Brain pericyte (primary cell): Measurements from ENCODE around the gene METAP1.
"Not testable (repeated sequence)": the region's sequence is repeated elsewhere in the genome, so short reads cannot be mapped to it uniquely, and the experiment has no call there.

ENCODE experiments used
- DNase-seq: peaks from one replicate; pipeline ENCODE4 v3.0.0-alpha.2; 2012; ENCODE audit warnings: low read depth, low spot score

METAP1 gene

DNA sequence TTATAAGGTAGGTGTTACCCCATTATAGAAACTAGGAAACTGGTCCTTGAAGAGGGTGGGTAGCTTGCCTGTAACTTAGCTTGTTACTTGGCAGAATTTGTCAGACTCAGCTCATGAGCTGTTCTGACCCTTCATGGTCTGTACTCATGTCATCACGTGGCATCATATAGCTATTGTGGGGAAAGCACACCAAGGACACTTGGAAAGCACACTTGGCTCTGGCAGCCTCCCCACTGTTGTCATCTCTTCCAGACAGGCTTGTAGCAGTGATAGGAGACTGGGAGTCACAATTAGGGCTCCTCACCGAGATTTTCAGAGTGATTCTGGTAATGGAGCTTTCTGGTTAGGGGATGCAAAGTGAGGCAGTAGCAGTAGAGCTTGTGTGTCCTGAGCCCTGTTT lies 62.7 kb downstream of the METAP1 start:
- DNase-seq: no peak

DNA sequence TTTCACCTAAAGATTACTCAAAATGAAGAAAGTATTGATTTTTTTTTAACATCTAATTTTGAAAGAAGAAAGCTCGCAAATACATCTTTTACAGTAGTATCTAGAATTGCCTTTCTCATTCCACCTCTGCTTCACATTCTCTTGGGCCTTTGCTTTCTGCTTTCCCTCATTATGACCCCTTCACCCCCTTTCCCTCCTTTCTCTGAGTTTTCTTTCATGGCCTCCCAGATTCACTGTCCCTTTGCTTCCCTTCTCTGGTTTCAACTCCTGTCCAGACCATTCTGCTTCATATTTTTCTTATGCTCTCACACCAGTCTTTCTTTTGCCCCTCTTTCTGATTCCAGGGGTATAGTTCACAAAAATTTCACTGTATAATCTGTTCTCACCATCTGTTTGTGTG lies 64.0 kb downstream of the METAP1 start:
- DNase-seq: no peak

DNA sequence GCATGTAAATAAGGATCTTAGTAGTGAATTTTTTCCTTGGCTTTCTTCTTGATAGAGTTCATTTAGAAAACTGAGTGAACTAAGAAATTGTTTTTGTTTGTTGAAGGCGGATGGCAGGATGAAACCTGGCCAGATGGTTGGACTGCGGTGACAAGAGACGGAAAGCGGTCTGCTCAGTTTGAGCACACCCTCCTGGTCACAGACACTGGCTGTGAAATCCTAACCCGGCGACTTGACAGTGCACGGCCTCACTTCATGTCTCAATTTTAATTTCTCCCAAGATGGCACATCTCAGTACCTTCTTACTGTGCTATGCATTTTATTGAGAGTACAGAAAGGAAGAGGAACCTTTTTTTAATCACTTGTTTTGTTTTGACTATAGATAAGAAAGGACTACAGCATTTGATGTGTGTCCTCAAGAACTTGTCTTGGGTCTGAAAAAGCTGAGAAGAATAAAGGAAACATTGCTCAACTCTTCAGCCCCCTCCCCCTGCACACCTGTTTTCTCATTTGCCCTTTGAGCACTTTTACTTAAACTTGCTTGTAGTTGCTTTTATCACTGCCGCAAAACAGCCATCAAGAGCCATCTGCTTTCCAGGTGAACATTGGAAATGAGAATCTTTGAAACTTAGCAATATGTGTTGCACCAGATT lies 65.7 kb downstream of the METAP1 start:
- DNase-seq: no peak

DNA sequence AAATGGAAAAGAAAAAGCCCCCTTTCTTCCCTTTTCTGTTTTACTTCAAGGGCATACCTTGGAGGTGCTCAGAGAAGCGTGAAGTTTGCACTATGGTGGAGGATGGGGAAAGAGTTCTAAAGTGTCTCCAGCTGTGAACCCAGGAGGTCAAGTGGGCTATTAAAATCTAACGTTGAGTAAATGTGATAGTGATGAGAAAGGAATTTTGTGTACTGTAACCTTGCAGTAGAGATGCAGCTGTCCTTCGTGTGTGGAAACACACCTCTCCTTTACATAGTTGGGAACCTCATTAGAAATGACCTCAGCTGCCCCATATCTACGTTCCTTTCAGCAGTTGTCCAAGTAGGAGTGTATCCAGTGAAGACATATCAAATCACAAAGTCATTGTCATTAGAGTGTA lies 66.6 kb downstream of the METAP1 start:
- no peak for DNase-seq

DNA sequence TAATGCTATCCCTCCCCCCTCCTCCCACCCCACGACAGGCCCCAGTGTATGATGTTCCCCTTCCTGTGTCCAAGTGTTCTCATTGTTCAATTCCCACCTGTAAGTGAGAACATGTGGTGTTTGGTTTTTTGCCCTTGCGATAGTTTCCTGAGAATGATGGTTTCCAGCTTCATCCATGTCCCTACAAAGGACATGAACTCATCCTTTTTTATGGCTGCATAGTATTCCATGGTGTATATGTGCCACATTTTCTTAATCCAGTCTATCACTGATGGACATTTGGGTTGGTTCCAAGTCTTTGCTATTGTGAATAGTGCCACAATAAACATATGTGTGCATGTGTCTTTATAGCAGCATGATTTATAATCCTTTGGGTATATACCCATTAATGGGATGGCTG lies 70.0 kb downstream of the METAP1 start:
- DNase-seq: not testable (repeated sequence)

DNA sequence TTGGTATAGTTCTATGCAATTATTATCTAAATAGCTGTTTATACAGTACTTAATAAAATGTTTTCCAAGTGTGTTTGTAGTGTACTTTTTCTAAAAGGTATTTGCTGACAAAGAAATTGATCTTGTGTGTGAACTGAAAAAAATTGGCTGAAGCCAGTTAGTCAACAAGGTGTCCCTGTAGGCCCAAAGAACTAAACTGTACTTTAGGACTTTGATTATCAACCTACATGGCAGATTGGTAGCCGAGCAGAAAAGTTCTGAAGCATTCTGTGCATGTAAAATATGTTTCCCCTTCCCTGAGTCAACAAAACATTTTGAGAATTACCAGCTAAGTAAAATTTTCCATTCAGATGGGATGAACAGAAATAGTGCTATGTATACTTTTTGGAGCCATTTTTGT lies 72.1 kb downstream of the METAP1 start:
- DNase-seq: no peak

DNA sequence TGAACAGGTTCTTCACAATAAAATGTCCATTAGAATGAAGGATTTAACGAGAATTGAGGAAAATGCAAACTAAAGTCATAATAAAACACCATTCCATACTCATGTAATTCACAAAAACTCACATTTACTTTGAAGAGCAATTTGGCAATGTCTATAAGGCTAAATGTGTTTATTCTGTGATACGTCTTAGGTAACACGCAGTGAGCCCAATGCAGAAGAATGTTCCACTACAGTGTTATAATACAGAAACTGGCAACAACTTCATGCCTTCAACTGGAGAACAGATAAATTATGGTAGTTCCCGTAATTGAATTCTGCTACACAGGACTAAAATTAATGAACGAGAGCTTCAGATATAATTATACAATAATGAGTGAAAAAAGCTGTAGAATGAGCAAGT lies 75.6 kb downstream of the METAP1 start:
- DNase-seq: no peak

DNA sequence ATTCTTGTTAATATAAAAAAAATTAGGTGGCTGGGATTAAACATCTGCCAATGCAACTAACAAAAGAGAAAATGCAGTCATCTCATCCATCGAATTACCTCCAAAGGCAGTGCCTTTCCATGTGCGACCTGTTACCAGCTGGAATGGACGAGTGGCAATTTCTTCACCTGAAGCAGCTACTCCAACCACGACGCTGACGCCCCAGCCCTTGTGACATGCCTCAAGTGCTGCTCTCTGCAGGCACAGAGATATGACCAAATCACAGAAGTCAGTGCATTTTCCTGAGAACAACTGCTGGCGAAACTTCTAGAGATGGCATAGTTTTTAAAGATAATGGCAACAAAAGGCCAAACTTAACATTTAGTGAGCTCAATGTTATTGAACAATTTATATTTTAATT lies 79.3 kb downstream of the METAP1 start:
- no peak for DNase-seq

DNA sequence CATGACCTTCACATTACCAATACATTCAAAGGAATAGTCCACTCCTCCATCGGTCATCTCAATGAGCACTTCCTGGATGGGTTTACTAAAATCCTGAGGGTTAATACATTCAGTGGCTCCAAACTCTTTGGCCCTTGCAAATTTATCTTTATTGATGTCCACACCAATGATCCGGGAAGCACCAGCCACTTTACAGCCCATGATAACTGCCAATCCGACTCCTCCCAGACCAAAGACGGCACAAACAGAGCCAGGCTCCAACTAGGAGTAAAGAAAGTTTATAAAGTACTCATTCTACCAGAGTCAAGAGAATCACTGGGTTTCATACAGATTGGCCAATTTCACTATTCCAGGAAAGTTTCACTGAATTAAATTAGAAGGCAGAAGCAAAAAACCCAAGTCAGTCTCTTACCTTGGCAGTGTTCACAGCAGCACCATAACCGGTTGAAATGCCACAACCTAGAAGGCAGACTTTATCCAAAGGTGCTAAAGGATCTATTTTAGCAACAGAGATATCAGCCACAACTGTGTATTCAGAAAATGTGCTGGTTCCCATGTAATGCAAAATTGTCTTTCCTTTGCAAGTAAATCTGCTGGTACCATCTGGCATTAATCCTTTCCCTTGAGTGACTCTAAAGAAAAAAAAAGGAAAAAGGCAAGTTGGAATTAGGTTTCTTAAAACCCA lies 80.9 kb downstream of the METAP1 start:
- no peak for DNase-seq

DNA sequence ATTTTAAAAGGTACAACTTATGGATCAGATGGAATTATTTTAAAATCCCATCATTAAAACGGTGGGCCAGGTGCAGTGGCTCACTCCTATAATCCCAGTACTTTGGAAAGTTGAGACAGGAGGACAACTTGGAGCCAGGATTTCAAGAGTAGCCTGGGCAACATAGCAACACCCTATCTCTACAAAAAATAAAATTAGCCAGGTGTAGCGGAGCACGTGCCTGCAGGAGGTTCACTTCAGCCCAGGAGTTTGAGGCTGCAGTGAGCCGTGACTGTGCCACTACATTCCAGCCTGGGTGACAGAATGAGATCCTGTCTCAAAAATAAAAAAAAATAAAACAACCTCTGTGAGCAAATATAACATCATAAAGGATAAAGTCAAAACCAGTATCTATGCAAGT lies 81.7 kb downstream of the METAP1 start:
- DNase-seq: no peak

DNA sequence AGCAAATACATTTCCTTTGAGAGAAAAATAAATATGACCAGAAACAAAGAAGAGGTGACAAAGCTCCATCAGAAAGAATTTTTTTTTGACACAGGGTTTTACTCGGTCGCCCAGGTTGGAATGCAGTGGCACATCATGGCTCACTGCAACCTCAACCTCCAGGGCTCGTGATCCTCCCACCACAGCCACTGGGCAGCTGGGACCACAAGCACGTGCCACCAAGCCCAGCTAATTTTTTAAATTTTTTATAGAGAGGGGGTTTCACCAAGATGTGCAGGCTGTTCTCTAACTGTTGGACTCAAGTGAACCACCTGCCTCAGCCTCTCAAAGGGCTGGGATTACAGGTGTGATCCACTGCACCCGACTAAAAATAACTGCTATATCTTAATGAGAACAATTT lies 82.8 kb downstream of the METAP1 start:
- DNase-seq: no peak

DNA sequence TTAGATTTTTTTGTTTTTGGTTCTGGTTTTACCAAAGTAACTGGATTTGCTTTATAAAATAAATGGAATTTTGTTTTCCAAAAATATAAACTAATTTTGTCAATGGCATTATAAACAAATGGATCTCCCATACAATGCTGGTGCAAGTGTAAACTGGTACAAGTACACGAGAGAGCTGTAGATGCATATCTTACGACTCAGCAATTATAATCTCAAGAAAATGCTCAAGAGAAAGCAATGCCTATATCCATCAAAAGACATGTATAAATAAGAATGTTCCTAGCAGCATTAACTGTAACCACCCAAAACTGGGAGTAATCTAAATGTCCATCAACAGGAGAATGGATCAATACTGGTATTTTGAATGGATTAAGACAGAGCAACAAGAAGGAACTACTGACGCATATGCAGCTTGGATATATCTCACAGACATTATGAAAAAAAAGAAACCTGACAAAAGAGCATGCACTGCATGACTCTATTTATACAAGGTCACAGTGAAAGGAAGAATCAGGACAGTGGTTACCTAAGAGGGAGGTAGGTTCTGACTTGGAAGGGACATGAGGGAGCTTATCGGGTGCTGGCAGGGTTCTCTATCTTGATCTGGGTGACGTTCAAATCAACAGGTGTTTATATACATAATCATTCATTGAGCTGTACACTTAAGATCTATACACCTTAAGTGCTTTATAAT lies 83.6 kb downstream of the METAP1 start:
- no peak for DNase-seq

DNA sequence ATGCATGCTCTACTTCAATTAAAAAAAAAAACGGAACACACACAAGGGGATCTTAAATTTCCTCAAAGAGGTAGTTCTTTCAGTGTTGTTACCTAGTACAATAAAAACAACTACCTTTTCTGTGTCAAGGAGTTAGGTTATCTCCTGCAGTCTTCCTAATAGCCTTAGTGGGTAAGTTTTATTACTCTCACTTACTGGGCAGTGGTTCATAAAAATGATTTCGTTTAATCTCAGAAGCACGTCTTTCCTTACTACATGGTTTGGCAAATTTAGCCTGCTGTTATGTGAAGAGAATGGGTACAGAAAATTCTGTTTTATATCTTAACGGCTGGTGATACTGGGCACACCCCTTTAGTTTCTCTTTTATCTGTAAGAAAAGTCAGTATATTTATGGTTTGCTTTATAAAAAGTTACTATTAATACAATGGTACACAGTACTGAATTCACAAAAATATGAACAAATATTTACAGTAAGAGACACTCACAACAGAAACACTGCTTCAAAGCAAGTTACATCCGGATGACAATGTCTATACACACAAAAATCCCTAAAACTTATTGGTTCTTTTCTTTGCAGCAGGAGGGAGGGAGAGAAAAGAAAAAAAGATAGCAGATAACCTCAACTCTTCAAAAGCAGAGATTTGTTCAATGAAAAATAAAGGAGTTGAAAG lies 84.2 kb downstream of the METAP1 start:
- DNase-seq: no peak

DNA sequence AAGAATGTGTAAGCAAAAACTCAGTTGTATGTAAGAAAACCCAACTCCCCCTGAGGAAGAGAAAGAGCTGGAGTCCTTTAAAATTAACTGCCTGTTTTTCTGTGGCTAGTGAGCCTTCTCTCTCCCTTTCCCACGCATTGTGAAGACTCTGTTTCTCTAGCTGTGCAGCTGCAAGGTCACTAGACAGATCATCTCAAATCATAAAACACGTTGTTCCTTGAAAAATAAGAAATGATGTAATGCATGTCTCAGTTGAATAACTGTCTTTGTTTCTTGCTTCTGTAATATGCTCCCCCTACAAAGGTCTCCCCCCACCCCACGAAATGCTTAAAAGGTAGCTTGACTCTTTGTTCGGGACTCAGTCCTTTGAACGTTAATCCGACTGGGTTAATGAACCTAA lies 85.3 kb downstream of the METAP1 start:
- not testable (repeated sequence) for DNase-seq

DNA sequence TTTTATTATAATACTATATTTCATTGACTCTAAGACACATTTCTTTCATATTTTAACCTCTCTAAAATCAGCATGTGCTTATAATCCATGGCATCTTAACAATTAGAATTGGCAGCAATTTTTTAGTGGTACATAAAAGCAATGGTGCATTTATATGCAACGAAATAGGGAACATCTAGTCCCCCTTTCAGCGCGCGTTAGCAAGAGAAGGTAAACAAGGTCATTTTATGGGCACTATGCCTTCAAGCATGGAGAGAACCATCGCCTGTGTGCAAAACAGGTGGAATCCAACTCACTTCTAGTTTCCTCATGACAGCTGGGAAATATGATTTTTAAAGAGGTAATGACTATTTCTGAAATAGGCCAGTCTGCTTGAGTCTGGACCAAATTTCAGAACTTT lies 86.7 kb downstream of the METAP1 start:
- DNase-seq: no peak

DNA sequence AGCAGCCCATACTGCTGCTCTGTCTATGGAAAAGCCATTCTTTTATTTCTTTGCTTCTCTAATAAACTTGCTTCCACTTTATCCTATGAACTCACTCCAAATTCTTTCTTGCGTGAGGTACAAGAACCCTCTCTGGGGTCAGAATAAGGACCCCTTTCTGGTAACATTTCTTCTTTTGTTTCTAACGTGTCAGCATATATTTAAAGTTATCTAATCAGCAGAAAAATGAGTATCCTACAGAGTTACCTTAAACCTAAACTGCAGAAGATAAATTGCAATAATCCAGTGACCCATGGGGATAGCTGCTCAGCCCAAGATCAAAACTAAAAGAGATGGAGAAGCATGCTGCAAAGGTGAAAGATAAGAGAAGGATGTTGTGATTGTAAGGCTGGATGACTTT lies 89.1 kb downstream of the METAP1 start:
- DNase-seq: no peak

DNA sequence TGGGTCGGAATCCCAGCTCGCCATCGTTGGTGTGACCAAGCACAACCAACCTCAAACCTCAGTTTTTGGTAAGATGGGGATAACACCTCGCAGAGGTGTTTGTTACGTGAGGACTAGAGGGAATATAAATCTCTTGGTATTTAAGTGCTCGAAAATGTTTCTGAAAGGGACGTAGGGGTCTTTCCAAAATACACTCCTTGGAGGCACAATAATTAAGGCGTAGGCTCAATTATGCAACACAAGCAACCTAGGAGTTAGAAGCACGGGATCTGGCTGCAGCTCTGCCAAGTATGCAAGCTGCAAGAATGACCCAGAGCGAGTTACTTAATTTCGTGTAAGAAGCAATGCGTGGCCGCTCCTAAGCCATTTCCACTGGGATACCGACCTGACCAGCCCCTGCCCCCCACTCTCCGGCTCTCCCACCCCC lies 92.5 kb downstream of the METAP1 start:
- peak; percentile 6 for DNase-seq

DNA sequence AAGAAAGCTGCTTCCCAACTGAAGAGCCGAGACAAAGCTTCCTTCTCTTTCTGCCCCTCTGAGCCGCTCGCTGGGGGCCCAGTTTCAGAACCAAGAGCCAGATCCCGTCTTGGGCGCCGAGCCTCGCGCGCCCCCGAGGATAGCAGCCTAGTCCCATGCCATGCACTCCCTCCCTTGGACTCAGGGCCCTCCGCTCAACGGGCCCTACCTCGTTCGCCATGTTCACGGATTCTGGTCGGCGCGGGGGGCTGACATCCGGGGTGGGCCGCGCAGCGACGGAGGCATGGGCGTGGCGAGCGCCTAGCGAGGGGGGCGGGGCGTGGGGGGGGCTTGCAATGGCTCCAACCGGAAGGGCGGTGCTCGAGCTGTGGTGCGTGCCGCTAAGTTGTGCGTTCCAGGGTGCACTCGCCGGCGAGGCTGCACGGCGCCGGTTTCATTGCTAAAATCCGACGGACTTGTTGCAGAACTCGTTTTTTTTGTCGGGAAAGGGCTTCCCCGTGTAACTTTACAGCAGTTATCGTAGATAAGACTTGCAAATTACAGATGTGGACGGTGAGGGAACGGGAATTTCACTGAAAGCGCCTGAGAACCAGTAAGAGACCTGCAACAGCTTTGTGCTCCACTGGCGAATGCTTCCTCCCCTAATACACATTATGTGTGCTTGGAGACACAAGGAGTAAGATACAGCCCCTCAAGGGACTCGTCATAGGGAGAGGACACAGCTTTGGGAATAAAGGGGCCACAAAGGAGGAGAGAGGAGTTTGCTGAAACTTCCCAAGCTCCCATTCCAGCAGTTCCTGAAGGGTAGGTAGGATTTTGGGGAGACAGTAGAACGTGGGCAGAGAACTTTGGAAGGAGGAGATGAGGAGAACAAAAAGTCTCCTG lies 93.2 kb downstream of the METAP1 start, which contains the start of gene ADH5:
Gene ADH5 (minus strand): TSS at position 308 of the 885 bp plus-strand sequence. CDS start 88 bp downstream, at position 220.
- peak; percentile 32 for DNase-seq

DNA sequence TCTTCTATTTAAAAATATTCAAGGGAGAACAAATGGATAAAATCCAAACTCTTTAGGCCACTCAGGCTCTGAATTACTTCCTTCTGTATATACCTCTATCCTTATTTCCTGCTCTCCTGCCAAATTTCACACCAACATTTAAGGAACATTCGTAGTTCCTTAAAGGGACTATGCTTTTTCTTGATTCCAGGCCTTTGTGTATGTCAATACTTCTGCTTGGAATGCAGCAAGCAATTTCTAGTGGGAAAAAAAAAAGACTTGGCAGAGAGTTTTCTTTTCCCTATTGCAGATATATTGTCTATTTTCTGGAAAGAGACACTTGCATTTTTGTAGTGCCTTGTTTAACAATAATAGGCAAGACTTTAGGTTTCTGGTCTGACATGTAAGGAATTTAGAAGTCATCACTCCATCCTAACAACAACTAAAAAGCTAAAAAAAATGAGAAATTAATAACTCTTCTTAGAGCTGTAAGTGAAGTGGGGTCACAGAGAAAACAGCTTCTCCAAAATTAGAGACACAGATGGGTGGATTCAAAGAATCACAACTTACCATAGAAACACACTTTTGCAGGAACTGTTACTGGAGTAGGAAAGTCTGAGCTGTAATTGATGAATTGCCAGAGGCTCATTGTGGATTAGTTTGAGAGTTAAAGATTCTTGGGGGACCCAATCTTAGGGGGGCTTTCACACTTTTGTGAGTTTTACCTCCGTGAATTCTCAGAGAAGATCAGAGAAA lies 95.1 kb downstream of the METAP1 start:
- DNase-seq: no peak

DNA sequence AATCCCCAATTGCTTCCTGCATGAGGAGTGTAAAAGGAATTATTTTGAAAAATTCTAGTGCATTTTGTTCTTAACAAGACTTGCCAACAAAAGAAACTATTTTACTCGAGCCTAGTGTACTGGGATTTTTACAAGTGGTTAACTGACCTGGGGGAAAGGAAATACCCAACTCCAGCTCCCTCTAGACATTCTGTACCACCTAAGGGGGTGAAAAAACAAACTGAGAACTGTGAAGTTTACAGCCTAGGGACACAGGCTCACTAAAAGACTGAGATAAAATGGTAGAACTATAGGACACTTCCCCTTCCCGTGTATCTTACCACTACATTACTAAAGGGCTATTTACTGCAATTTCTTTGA lies 95.7 kb downstream of the METAP1 start:
- no peak for DNase-seq

DNA sequence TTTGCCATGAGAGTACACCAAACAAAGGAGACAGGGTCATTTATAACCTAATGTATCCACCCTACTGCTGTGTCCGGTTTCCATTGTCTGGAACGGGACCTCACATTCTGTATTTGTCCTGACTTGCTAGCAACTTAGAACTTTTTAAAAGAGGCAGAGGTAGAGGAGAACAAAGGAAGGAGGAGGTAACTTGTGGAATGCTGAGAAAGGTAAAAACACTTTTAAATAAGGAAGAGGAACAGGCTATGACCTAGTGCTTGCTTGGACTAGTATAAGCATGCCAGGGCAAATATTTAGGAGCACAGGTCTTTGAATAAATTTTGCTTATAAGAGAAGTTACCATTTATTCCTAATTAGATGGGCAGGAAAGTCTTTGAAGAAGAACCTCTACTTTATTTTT lies 96.3 kb downstream of the METAP1 start:
- DNase-seq: not testable (repeated sequence)
